Right renal cortex interstitium (tissue), 3 donors: ENCODE results near the gene AP2M1. TPM values are rescaled to one million over a fixed set of nuclear protein-coding genes. Genes with fewer than 3 reads are reported as not detected.
A peak's percentile ranks its signal among the peaks of the same experiment; 100 is the strongest.

Experiments
- DNase-seq, 3 donors: peaks; one replicate each; pipeline ENCODE4 v3.0.0-alpha.2; 2013; ENCODE audit warnings: low read depth in 3 of 3, low spot score in 2 of 3
- polyA plus RNA-seq, 3 donors: library from polyadenylated mRNA; unstranded; fragments of 120-200 nt; gene quantifications; one replicate each; pipeline ENCODE4 v1.2.1, GENCODE V29; 2013; ENCODE audit not compliant: insufficient read length in 3 of 3

The AP2M1 gene
- polyA plus RNA-seq, 3 donors: 399 to 438 (median 427) TPM

DNA sequence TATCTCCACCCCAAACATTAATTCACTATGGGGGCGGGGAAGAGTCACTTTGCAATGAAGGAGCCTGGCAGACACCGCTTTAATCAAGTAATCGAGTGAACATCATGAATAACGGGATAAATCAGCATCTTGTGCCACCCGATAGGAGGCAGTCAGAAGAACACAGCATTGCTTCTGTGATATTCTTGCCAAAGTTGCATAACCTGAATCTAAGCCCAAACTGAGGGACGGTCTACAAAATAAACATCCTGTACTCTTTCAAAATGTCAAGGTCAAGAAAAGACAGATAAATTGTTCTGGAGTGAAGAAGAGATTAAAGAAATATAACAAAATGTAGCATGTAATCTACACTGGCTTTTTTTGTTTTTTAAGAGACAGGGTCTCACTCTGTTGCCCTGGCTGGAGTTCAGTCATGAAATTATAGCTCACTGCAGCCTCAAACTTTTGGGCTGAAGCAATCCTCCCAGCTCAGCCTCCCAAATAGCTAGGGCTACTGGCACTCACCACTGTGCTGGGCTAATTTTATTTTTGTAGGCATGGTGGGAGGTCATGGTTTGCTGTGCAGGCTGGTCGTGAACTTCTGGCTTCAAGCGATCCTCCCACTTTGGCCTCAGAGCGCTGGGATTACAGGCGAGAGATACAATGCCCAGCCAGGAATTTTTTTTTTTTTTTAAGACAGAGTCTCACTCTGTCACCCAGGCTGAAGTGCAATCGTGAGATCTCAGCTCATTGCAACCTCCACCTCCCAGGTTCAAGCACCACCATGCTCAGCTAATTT, 34.7 kb downstream of the AP2M1 start:
- DNase-seq: no peak

DNA sequence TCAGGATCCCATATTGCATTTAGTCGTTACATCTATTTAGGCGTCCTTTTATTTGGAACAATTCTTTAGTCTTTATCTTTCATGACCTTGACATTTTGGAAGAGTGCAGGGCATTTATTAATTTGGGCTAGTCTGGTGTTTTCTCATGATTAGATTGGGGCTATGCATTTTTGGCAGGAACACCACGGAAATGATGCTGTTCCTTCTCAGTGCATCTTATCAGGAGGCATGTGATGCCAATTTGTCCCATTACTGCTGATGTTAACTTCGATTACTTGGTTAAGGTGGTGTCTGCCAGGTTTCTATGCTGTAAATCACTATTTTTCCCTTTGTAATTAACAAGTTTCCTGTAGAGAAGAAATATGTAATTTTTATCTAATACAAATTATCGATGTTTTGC, 36.6 kb downstream of the AP2M1 start:
- DNase-seq: no peak

DNA sequence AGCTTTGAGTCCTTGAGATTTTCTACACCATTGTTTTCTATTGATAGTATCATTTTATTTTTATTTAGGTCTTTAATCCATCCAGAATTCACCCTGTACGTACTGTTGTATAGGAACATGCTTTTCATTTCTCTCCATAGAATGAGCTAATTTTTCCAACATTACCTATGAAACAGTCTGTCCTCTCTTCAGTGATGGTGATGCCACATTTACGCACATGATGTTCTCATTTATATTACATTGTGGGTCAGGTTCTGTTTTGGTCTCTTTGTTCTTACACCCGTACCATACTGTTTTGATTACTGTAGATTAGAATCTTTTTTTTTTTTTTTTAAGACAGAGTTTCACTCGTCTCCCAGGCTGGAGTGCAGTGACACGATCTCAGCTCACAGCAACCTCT, 37.1 kb downstream of the AP2M1 start:
- no peak for DNase-seq

DNA sequence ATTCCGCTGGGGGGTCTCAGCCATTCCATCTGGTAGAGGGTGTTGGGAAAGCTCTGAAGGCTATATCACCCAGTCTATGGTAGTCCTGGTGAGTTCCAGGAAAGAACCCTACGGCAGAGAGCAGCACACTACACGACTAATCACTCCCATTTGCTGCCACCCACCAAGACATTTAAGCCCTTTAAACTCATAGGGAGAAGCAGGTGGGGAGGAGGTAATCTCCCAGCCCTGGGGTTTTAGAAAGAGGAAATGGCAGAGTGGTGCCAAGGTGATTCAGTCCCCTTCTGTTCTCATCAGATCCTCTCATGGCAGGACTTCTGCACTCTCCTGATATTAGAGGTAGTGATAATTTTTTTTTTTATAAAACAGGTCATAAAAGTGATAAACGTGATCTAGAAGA, 44.2 kb downstream of the AP2M1 start:
- DNase-seq: no peak

DNA sequence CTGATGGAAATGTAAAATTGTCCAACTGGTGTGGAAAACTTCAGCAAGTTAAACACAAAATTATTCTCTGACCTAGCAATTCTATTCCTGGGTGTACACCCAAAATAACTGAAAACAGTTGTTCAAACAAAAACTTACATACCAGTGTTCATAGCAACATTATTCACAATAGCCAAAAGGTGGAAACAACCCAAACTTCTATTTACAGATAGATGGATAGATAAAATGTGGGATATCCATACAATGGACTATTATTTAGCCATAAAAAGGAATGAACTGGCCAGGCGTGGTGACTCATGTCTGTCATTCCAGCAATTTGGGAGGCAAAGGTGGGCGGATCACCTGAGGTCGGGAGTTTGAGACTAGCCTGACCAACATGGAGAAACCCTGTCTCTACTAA, 47.9 kb downstream of the AP2M1 start:
- DNase-seq: no peak

DNA sequence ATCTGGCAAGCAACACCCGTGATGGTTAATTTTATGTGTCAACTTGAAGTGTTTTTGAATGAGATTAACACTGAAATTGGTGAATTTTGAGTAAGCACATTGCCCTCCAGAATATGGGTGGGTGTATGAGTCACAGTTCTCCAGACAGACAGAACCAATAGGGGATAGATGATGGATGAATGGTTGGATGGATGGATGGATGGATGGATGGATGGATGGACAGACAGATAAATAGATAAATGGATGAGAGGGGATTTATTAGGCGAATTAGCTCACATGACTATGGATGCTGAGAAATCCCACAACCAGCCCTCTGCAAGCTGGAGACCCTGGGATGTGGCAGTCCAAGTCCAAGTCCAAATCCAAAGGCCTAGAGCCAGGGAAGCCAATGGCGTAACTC, 49.3 kb downstream of the AP2M1 start:
- no peak for DNase-seq

DNA sequence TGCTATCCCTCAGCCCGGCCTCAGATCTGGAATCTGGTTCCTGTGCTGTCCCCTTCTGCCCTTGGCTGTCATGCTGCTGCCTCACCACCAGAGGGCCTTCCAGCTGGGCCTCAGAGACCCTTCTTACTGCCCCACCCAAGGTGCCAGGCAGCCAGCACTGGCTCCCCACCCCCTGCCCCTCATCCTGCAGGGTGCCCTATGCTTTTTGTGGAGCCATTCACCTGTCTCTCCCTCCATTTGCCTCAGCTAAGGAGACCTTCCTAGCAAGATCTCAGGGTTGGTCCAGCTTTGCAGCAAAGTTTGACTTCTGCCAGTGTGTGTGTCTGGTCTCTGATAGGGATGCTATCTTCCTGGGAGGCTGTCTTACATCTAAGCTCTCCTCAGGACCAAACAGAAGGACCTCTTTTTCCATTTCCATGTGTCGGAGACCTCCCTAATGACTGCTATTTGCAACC, 52.9 kb downstream of the AP2M1 start:
- DNase-seq: no peak

DNA sequence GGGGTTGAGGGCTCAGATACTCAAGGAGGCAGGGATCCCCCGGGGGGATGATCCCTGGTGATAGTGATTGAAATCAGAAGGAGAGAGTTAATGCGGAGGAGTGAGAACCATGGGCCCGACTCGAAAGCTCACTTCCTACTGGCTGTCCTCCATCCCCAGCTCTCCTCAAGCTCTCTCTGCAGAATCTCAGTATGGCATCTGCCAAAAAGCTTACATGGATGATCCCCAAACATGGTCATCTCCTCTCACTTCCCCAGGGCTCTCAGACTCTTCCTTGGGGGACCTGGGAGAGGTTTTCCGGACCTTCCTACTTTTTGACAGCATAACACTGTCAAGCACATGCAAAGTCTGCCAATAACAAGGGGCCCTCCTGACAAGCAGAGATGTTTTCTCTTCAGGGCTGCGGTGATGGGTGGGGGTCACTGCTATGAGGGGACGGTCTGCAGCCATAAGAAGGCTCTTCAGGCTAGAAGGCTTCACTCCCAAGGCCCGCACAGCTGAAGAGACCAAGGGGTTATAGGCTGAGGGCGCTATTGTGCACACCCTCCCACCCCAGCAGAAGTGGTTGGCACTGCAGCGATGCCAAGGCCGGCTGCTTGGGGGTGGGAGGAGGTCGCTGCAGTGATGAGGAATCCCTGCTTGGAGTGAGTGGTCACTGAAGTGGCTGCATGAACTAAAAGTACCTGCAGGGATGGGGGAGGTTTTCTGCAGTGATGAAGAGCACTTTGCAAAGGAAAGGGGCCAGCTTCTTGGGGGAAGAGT, 53.9 kb downstream of the AP2M1 start:
- DNase-seq: no peak

DNA sequence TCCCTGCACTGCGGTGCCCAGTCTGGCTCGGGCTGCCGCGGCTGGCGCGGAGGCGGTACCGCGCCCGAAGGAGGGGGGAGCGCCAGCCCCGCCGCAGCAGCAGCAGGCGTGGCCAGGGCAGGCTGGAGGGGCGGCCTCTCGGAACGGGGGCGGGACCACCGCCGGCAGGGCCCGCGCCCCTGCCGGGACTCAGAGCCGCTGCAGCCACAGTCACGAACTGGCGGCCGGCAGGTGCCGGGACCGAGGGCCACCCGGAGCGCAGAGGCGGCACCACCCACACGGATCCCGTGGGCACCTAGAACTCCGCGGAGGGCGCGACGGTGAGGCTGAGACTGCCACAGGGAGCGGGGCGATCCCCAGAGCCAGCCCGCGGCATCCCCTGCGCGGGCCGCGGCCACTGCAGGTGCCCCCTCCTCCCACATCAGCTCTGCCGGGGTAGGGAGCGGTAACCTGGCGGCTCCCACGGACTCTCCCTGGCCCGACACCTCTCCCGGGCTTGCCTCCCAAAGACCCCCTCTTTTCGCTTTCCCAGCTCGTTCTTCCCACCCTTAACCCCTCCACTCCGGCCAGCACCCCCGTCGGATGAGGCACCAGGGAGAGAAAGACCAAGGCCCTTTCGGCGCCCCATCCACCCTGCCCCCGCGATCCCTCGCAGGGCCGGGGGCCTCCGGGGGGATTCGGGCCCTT, 54.9 kb downstream of the AP2M1 start, which contains the start of gene VWA5B2:
Gene VWA5B2, plus strand, starts transcription at position 192 of the 687 bp plus-strand sequence. CDS start 944 bp downstream, outside the sequence.
- DNase-seq: peak in 1 of 3 donors; percentile 30

DNA sequence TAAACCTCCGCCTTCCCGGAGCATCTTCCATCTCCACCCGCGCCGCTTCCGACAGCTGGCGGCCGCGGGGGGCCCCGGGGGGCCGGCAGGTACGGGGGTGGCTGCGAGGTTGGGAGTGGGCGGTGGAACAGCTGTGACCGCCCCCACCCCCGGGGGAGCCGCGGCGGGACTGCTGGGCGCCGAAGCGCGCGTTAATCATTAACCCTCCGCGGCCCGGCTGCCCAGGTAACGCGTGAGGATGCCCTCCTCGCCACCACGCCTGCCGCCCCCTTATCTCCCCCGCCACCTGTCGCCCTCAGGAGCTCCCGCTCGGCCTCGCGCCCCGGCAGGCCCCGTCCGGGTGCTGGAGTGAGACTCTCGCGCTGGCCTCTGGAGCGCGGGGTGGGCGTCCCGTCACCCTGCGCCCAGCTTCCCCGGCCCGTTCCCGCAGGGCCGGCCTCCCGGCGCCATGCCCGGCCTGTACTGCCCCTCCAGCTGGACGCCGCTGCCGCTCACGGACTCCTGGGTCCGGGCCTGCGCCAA, 55.5 kb downstream of the AP2M1 start:
- no peak for DNase-seq

DNA sequence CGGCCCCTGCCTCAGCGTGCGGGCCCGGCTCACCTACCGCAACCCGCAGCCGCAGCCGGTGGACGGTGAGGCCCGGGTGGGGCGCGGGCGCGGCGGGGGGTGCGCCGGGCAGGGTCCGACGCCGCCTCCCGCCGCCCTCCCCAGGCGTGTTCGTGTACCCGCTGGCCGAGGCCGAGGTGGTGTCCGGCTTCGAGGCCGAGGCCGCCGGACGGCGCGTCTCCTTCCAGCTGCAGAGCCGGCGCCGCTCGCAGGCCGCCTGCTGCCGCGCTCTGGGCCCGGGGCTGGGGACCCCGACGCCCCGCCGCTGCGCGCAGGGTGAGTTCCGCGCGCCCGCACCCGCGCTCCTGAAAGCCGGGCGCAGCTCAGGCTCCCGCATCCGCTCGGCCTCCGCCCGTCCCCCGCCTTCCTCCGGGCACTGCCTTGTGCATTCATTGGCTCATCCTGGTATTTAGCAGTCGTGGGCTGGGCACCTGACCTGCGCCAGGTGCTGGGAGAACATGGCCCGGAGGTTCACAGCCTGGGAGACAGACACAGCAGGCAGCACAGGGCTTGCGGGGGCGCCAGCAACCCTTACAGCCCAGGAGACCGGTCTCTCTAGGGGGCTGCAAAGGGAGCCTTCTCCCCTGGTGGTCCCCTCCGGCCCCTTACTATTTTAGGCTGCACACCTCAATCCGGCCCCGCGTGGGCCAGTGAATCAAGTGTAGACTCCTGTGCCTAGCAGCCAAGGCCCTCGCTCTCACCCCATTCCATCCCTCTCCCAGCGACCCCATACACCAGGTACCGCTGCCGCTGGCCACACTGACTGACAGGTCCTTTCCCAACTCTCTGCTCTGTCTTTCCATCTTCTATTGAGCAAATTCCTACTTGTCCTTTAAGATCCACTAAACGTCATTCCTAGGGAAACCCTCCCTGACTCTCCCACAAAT, 56.2 kb downstream of the AP2M1 start:
- DNase-seq: no peak

DNA sequence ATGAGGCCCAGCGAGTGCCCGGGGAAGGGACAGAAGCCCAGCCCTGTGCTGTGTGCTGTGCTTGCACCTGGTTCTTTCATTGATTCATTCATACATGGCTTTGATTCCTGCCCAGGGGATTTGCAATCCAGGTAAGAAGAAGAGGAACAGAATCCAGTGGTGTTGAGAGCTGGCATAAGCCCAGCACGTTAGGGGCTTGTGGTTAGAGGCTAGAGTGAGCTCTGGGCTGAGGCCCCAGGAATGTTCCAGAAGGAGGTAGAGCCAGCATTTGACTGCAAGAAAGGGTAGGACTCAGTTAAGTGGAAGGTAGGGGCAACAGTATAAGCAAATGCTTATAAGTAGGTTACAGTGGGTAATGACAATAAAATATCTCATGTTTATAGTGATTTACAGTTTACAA, 57.0 kb downstream of the AP2M1 start:
- DNase-seq: no peak

DNA sequence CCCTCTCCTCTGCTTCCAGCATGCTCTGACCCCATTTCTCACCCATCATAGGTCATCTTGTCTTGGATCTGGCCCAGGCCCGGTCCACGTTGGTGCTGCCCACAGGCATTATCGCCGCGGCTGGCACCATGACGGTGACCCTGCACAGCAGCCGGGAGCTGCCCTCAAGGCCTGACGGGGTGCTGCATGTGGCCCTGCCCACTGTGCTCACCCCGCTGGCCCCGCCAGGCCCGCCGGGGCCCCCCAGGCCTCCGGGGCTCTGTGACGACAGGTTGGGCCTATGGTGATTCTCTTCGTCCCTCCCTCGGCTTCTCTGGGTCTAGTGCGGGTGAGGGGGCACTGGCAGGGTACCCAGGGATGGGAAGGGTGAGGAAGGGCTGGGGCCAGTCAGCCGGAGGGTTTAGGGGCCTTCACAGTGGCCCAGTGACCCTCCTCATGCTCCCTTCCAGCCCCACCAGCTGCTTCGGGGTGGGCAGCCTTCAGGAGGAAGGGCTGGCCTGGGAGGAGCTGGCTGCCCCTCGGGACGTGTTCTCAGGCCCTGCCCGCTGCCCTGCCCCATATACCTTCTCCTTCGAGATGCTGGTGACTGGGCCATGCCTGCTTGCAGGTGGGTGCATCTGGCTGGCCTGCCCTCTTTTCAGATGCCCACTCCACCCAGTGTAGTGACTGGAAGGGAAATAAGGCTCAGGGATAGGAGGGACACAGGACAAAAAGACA, 58.6 kb downstream of the AP2M1 start:
- no peak for DNase-seq

Other genes starting within 250 kb of the AP2M1 start
- gene ABCC5, start 157.0 kb upstream of the AP2M1 start, polyA plus RNA-seq: 10 to 100 TPM; 44.1 to 53.7 (median 48.7) TPM
- gene HTR3D, start 143.1 kb upstream of the AP2M1 start, polyA plus RNA-seq: not detected
- gene HTR3C, start 121.8 kb upstream of the AP2M1 start, polyA plus RNA-seq: not detected
- not detected for gene HTR3E, start 77.8 kb upstream of the AP2M1 start, polyA plus RNA-seq
- 10 to 100 TPM; 49.5 to 49.7 (median 49.5) TPM for gene EIF2B5, start 39.5 kb upstream of the AP2M1 start, polyA plus RNA-seq
- 10 to 100 TPM; 59.8 to 69.3 (median 61.2) TPM for gene DVL3, start 19.5 kb upstream of the AP2M1 start, polyA plus RNA-seq
- gene ABCF3, start 11.3 kb downstream of the AP2M1 start, polyA plus RNA-seq: 10 to 100 TPM; 55.1 to 59.6 (median 56.2) TPM
- 1 to 10 TPM in 2 of 3 donors, under 1 TPM in 1; 0.92 to 1.3 (median 1.1) TPM for gene VWA5B2, start 54.7 kb downstream of the AP2M1 start, polyA plus RNA-seq
- 10 to 100 TPM; 27.9 to 34.3 (median 30.8) TPM for gene ALG3, start 74.1 kb downstream of the AP2M1 start, polyA plus RNA-seq
- gene EEF1AKMT4, start 74.8 kb downstream of the AP2M1 start, polyA plus RNA-seq: 1 to 10 TPM; 2.0 to 3.0 (median 2.7) TPM
- not detected for gene CAMK2N2, start 86.7 kb downstream of the AP2M1 start, polyA plus RNA-seq
- gene ECE2, start 101.2 kb downstream of the AP2M1 start, polyA plus RNA-seq: under 1 TPM in 1 of 3 donors, not detected in 2; 0.10 TPM
- 100 to 1,000 TPM; 225 to 235 (median 234) TPM for gene PSMD2, start 124.4 kb downstream of the AP2M1 start, polyA plus RNA-seq
- 100 to 1,000 TPM; 167 to 181 (median 171) TPM for gene EIF4G1, start 139.8 kb downstream of the AP2M1 start, polyA plus RNA-seq
- gene FAM131A, start 162.7 kb downstream of the AP2M1 start, polyA plus RNA-seq: 1 to 10 TPM; 7.7 to 9.8 (median 8.7) TPM
- gene CLCN2, start 186.8 kb downstream of the AP2M1 start, polyA plus RNA-seq: 1 to 10 TPM; 7.7 to 9.9 (median 8.1) TPM
- gene POLR2H, start 186.9 kb downstream of the AP2M1 start, polyA plus RNA-seq: 10 to 100 TPM; 87.1 to 91.3 (median 90.0) TPM
- 1 to 10 TPM; 2.0 to 3.1 (median 2.4) TPM for gene THPO, start 203.4 kb downstream of the AP2M1 start, polyA plus RNA-seq
- 1 to 10 TPM; 8.2 to 9.9 (median 8.9) TPM for gene CHRD, start 205.2 kb downstream of the AP2M1 start, polyA plus RNA-seq